ENCODE results near the gene SPDYE5. TPM values are rescaled to one million over a fixed set of nuclear protein-coding genes. Genes with fewer than 3 reads are reported as not detected.

The SPDYE5 gene
- polyA plus RNA-seq, 12 donors = 0.75 to 6.5 (median 2.1) TPM; not detected in 2

- no peak for DNase-seq
Observed at GRCh38 chr7:75536940-75537538, 44.9 kb downstream of the SPDYE5 start.

- no peak for DNase-seq
Observed at GRCh38 chr7:75537731-75538130, 45.6 kb downstream of the SPDYE5 start.

GRCh38 chr7:75546237-75547015 is 54.3 kb downstream of the SPDYE5 start:
- DNase-seq = no peak

Other genes starting within 250 kb of the SPDYE5 start
- 1 to 10 TPM in 10 of 12 donors, not detected in 2; 1.4 to 6.2 (median 2.8) TPM for gene TRIM73, start 96.7 kb upstream of the SPDYE5 start, polyA plus RNA-seq (ENCODE audit: insufficient read length in 12 of 12)
- 10 to 100 TPM in 11 of 12 donors, not detected in 1; 33.1 to 68.7 (median 37.5) TPM for gene POM121C, start 6.0 kb upstream of the SPDYE5 start, polyA plus RNA-seq (ENCODE audit: insufficient read length in 12 of 12)
- gene HIP1, start 246.6 kb downstream of the SPDYE5 start, polyA plus RNA-seq (ENCODE audit: insufficient read length in 12 of 12) = 10 to 100 TPM in 11 of 12 donors, not detected in 1; 19.1 to 29.3 (median 24.8) TPM

Data from muscle of arm (tissue), 12 donors.